Activated naive CD4-positive, alpha-beta T cell treated with anti-CD3 and anti-CD28 coated beads for 36 hours (primary cell): ENCODE measurements around the gene RSKR. TPM values are rescaled to one million over a fixed set of nuclear protein-coding genes. Genes with fewer than 3 reads are reported as not detected.
A peak's percentile ranks its signal among the peaks of the same experiment; 100 is the strongest.
"Not testable (repeated sequence)": the region's sequence is repeated elsewhere in the genome, so short reads cannot be mapped to it uniquely, and the experiment has no call there.

ENCODE experiments used
- CTCF ChIA-PET: fragments of 350-600 bp; sonication (Branson Sonifier 250); formaldehyde crosslinking; loops from one replicate; lab custom pipeline; 2021; ENCODE audit warnings: antibody characterized with exemption; lab: Charles Lee
- DNase-seq: peaks from one replicate; pipeline ENCODE4 v3.0.0-alpha.2; 2020
- H3K27ac Mint-ChIP-seq: one replicate; pipeline ENCODE4 v1.8.0; 2021; ENCODE audit warnings: mild to moderate bottlenecking, mixed read lengths
- H3K27me3 Mint-ChIP-seq: one replicate; pipeline ENCODE4 v1.8.0; 2021; ENCODE audit warnings: low read depth, mixed read lengths
- H3K36me3 Mint-ChIP-seq: one replicate; pipeline ENCODE4 v1.8.0; 2021; ENCODE audit warnings: low read depth, mixed read lengths
- H3K4me1 Mint-ChIP-seq: one replicate; pipeline ENCODE4 v1.8.0; 2021; ENCODE audit warnings: low read depth, mixed read lengths
- H3K4me3 Mint-ChIP-seq: one replicate; pipeline ENCODE4 v1.8.0; 2021; ENCODE audit warnings: mild to moderate bottlenecking, moderate library complexity, mixed read lengths
- H3K9me3 Mint-ChIP-seq: one replicate; pipeline ENCODE4 v1.8.0; 2021; ENCODE audit warnings: mixed read lengths
- intact Hi-C: fragments of 100-400 bp; cut with micrococcal nuclease; formaldehyde crosslinking; loops from one replicate; pipeline ENCODE4 v1.15.1; 2023
- total RNA-seq, 2 experiments: library from RNA; stranded (reverse); gene quantifications; one replicate each; pipeline ENCODE4 v1.2.3, GENCODE V29; 2021

Gene RSKR
- total RNA-seq, 2 experiments from 2014 or later: 15.6 TPM

DNA sequence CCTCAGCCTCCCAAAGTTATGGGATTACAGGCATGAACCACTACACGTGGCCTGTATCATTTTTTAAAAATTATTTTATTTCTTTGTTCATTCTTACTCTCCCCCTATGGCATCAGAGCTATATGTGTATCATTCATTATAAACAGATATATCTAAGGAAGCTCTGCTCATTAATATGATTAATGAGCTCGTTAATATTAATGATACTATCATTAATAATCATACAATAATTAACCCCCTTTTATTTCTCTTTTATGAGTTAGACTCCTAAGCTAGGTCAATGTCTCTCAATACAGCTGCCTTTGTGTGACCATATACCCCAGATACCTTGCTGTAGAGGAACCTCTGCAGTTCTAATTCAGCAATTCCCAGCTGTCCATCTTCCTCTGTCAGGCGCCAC, 4.5 kb upstream of the RSKR start:
- H3K9me3 Mint-ChIP-seq: no peaks in the 10 kb centered on the region
- peaks cover 3% of the 10 kb centered on the region for H3K4me1 Mint-ChIP-seq
- peaks cover 31% of the 10 kb centered on the region for H3K36me3 Mint-ChIP-seq
- H3K27ac Mint-ChIP-seq: no peak overlapping the region
- no peak for DNase-seq
- intact Hi-C loops: no loop called here
- no peak overlapping the region for H3K4me3 Mint-ChIP-seq
- CTCF ChIA-PET: interaction anchor here (0.6 to 1.1 kb wide), 4 partner anchors 16 to 135 kb away, joined by 3 to 4 read pairs (median 3); no protein-coding TSS in a partner anchor
- no peaks in the 10 kb centered on the region for H3K27me3 Mint-ChIP-seq

DNA sequence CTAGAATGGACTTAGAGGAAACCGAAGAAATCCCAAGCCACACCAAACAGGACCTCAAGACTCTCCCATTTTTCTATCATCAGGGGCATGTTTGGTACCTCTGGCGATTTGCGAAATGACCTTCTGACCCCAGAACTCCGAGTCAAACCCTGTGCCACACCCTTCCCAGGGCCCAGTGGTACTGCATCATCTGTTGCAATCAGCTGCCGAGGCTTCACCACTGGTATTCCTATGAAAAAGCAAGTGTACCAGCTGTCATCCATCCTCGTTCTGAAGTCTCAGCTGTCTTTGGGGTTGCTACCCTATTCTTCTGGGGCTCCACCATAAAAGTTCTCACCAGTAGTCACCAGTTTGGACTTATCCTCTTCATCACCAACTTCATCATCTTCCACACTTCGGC, 2.3 kb upstream of the RSKR start:
- intact Hi-C loops: no loop called here
- Mint-ChIP-seq H3K4me3 (no peak overlapping the region), H3K9me3 (no peaks in the 10 kb centered on the region), H3K27me3 (no peaks in the 10 kb centered on the region), H3K36me3 (peaks cover 26% of the 10 kb centered on the region), H3K4me1 (peaks cover 3% of the 10 kb centered on the region), H3K27ac (no peak overlapping the region)
- CTCF ChIA-PET: no interaction called here
- DNase-seq: no peak

DNA sequence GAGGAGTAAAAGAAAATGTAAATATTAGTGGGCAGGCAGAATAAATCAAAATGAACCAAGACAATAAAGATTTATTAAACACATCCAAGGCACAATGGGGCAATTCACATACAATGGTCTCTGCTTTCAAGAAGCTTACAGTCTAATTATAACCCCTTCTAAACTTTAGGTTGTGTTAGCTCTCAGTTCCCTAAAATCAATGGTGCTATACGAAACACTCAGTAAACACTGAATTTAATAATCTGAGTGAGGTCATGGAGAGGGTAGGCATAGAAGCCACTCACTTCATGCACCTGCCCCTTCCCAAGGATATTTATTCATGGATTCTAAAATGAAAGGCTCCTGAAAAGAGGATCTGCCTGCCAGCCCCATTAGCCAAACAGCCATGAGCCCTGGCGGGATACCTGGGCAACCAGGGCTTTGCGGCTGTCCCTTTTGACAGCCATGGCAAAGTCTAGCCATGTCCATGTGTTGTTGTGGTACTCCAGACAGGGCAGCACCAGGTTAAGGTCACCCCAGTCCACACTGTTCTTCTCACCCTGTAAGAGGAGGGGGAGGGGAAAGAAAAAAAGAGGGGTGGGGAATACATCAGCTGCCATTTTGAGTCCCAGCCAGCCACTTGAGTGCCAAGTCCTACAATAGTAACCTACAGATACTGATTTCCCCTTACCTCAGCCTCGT, 1.4 kb upstream of the RSKR start:
- CTCF ChIA-PET: no interaction called here
- intact Hi-C loops: no loop called here

DNA sequence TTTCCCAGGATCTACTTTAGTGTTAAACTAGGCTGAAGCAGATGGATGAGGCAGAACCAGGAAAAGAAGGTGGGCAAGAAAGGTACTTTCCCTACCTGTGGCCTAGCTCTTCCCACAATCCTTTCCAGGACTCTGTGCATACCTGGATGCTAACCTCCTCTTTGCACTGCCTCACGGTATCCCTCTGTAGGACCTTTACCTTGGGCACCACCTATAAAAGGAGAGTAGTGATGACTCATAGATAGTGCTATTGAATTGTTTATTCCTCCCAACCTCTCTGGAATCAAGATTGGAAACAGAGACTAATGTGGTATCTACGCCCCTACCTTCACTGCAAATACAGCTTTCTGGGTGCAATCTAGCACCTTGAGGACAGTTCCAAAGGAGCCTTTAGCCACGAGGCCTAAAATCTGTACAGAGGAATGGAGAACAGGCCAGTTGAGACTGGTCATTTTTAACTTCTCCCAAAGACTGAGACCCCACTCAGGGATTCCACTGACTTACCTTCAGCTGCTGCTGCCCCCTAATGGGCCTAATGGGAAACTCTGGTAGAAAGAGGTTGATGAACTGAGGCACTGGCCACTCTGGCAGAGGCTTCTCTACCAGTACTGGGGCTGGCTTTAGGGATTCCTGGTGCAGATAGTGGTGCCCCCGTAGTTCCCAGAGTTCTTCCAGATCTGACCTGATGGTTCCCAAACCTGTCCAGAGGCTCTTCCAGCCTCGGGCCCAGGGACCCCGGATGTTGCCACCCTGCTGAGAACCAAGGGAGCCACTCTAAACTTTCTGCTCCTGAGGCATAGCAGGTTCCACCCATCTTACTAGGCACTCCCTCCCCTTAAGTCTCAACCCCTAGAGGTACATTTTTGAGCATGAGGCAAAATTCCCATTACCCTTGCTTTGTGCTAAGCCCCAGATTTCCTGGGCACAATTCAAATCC, 781 bp downstream of the RSKR start:
- no peak overlapping the region for H3K4me3 Mint-ChIP-seq
- H3K36me3 Mint-ChIP-seq: peaks cover 24% of the 10 kb centered on the region
- H3K27ac Mint-ChIP-seq: no peak overlapping the region
- CTCF ChIA-PET: interaction anchor here (0.6 to 1.6 kb wide), 17 partner anchors 9 to 183 kb away, joined by 3 to 10 read pairs (median 4); partner anchors contain the start of genes BLTP2, PIGS and SPAG5
- DNase-seq: peak; percentile 52
- no peaks in the 10 kb centered on the region for H3K27me3 Mint-ChIP-seq
- intact Hi-C loops: loop anchor here (1.0 kb wide), 2 partner anchors 65 to 119 kb away; no protein-coding TSS in a partner anchor
- peaks cover 3% of the 10 kb centered on the region for H3K4me1 Mint-ChIP-seq
- no peaks in the 10 kb centered on the region for H3K9me3 Mint-ChIP-seq

More for the DNA sequence above, 1.4 kb upstream of the RSKR start:
- DNase-seq: no peak
- Mint-ChIP-seq H3K4me1 (peaks cover 3% of the 10 kb centered on the region), H3K27ac (no peak overlapping the region), H3K4me3 (no peak overlapping the region), H3K36me3 (peaks cover 26% of the 10 kb centered on the region), H3K9me3 (no peaks in the 10 kb centered on the region), H3K27me3 (no peaks in the 10 kb centered on the region)

DNA sequence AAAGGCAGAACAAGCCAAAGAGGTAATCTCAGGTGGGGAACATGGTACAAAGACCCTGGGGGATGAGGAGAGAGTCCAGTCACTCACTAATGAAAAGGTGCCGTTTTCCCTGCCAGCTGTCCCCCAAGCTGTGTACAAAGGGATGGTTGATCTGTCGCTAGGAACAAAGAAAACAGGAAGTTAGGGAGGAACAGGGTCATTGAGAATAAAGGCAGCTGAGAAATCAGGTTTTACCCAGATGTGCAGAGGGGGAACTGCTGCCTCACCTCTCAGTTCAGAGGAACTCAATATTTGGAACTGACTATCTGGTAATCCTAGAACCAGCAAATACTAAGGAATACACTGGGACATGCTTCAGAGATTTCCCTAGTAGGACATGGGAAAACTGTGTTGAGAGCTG, 1.5 kb downstream of the RSKR start:
- H3K9me3 Mint-ChIP-seq: no peaks in the 10 kb centered on the region
- peaks cover 22% of the 10 kb centered on the region for H3K36me3 Mint-ChIP-seq
- intact Hi-C loops: no loop called here
- H3K4me3 Mint-ChIP-seq: no peak overlapping the region
- no peak for DNase-seq
- H3K27ac Mint-ChIP-seq: no peak overlapping the region
- CTCF ChIA-PET: interaction anchor here (0.6 to 1.6 kb wide), 17 partner anchors 9 to 183 kb away, joined by 3 to 10 read pairs (median 4); partner anchors contain the start of genes BLTP2, PIGS and SPAG5
- H3K4me1 Mint-ChIP-seq: peaks cover 3% of the 10 kb centered on the region
- no peaks in the 10 kb centered on the region for H3K27me3 Mint-ChIP-seq

DNA sequence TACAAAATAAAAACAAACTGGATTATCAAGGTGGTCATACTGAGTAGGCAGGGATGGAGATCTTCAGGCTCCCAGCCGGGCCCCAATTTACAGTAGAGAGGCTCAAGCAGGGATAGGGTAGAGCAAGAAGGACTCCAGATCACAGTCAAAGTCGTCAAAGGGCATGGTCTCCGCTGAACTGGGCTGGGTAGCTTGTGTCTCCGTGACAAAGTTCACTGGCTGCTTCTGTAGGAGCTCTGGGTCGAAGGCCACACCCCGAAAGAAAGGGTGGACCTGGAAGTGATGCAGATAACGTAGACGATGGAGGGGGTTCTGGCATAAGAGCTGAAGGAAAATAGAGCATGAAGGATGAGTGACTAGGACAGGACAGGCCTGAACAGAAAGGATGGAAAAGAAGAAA, 3.6 kb downstream of the RSKR start:
- no peak overlapping the region for H3K27ac Mint-ChIP-seq
- no peak overlapping the region for H3K4me3 Mint-ChIP-seq
- intact Hi-C loops: no loop called here
- H3K36me3 Mint-ChIP-seq: peaks cover 9% of the 10 kb centered on the region
- no peaks in the 10 kb centered on the region for H3K9me3 Mint-ChIP-seq
- no peak for DNase-seq
- peaks cover 3% of the 10 kb centered on the region for H3K4me1 Mint-ChIP-seq
- H3K27me3 Mint-ChIP-seq: no peaks in the 10 kb centered on the region
- CTCF ChIA-PET: interaction anchor here (1.1 to 2.1 kb wide), 2 partner anchors 113 to 115 kb away, joined by 4 to 5 read pairs; no protein-coding TSS in a partner anchor

DNA sequence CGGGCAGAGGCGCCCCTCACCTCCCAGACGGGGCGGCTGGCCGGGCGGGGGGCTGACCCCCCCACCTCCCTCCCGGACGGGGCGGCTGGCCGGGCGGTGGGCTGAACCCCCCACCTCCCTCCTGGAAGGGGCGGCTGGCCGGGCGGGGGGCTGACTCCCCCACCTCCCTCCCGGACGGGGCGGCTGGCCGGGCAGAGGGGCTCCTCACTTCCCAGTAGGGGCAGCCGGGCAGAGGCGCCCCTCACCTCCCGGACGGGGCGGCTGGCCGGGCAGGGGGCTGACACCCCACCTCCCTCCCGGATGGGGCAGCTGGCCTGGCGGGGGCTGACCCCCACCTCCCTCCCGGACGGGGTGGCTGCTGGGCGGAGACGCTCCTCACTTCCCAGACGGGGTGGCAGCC, 10.0 kb downstream of the RSKR start:
- H3K9me3 Mint-ChIP-seq, CTCF ChIA-PET, H3K4me3 Mint-ChIP-seq, DNase-seq, intact Hi-C loops, H3K27ac Mint-ChIP-seq, H3K27me3 Mint-ChIP-seq, H3K36me3 Mint-ChIP-seq, H3K4me1 Mint-ChIP-seq: not testable (repeated sequence)

DNA sequence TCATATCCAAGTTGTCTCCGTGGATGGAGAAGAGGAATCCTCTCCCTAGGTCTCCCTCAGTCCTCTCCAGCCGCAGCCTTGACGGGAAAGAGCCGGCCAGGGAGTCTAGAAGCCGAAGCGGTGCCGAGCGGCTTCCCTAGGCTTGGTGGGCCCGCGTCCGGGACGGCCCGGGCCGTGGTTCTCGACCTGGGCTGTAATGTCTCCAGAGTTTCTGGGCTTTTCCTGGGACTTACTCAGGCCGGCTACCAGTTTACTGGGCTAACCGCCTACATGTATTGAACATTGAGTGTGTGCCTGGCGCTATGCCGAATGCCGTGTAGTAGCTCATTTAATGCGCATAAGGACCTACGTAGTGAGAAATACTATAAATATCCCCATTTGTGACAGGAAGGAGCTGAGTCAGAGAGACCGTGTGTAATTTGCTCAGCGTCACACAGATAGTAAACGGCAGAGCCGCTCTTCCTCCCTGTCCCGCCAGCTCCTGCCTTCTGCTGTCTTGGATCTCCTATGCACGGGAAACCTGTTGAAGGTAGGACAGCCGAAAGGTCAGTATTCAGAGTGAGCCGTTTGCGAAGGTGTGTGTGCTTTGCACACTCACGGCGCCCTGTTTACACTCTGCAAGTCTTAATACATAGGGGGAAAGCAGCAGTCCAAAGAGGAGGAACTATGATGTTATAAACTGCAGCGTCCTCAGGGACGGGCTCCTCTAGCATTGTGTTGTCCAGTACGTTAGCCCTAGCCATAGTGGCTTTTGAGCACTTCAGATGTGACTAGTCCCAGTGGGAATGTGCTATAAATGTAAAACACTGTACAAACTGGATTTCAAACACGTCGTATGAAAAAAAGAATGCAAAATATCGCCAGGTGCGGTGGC, 14.4 kb downstream of the RSKR start:
- Mint-ChIP-seq H3K27ac (peak overlapping the region; percentile 94), H3K9me3 (no peaks in the 10 kb centered on the region), H3K36me3 (peaks cover 16% of the 10 kb centered on the region), H3K4me3 (peak overlapping the region; percentile 95), H3K27me3 (no peaks in the 10 kb centered on the region), H3K4me1 (peaks cover 15% of the 10 kb centered on the region)
- intact Hi-C loops: loop anchor here (1.0 kb wide), 8 partner anchors 22 to 558 kb away; partner anchors contain the start of genes BLTP2, IFT20, PHF12 and POLDIP2
- CTCF ChIA-PET: interaction anchor here (0.9 to 1.5 kb wide), 3 partner anchors 13 to 183 kb away, joined by 3 to 4 read pairs (median 3); partner anchors contain the start of gene PIGS
- peak; percentile 90 for DNase-seq

DNA sequence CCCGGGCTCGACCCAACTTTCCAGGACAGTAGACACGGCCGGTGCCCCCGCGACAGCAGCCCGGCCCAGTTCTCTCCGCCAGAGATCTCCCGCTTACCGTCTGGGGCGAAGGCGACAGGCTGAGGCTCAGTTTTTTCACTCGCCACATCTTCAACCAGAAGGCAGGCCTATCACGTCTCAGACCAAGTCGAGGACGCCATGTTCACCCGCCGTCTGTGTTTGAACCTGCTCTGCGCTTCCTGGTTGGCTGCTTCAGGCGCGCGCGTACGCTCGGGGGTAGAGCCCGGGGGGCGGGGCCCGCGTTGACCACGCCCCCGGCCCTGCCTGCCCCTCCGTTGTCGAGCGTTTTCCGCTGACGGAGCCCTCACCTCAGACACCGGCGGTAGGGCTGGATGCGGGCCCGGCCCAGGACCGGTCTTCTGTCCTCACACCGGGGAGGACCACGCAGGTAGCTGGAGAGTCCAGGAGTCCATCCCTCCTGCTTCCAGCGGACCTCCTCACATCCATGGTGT, 15.1 kb downstream of the RSKR start, which contains the start of gene SPAG5:
TSS of gene SPAG5 (minus strand) at position 227 of the 512 bp plus-strand sequence. CDS start at position 148, 79 bp downstream.
- Mint-ChIP-seq H3K9me3 (no peaks in the 10 kb centered on the region), H3K36me3 (peaks cover 17% of the 10 kb centered on the region), H3K4me3 (peak within 1 kb of the TSS; percentile 95), H3K27me3 (no peaks in the 10 kb centered on the region), H3K27ac (peak within 1 kb of the TSS; percentile 94), H3K4me1 (peaks cover 15% of the 10 kb centered on the region)
- DNase-seq: peak; percentile 96
- CTCF ChIA-PET: interaction anchor here (0.9 to 1.5 kb wide), 3 partner anchors 14 to 182 kb away, joined by 3 to 4 read pairs (median 3); partner anchors contain the start of gene PIGS
- intact Hi-C loops: loop anchor here (1.0 kb wide), 8 partner anchors 22 to 558 kb away; partner anchors contain the start of genes BLTP2, IFT20, PHF12 and POLDIP2

DNA sequence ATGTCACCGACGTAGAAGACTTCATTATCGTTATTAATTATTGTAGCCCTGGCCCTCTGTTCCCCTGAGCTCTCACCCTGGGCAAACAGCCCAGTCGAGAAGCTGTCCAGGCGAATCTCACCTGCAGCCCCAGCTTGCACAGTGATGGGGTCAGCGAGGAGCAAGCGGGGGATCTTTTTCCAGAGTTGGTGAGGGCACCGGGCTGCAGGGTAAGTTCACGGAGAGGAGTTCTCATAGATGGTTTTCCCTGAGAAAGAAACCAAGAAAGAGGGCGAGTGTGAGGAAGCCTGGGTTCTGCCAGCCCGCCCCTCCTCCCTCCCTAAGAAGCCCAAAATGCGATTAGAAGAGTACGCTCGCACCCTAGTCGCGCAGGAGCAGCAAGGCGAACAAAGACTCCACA, 15.6 kb downstream of the RSKR start:
- Mint-ChIP-seq H3K4me3 (peak overlapping the region; percentile 95), H3K9me3 (no peaks in the 10 kb centered on the region), H3K4me1 (peaks cover 15% of the 10 kb centered on the region), H3K27me3 (no peaks in the 10 kb centered on the region), H3K27ac (peak overlapping the region; percentile 94), H3K36me3 (peaks cover 19% of the 10 kb centered on the region)
- CTCF ChIA-PET: interaction anchor here (0.6 to 1.5 kb wide), 2 partner anchors 14 to 188 kb away, joined by 3 to 4 read pairs; no protein-coding TSS in a partner anchor
- DNase-seq: no peak
- intact Hi-C loops: no loop called here
